ENCODE measurements around the gene PSME3IP1.

DNA sequence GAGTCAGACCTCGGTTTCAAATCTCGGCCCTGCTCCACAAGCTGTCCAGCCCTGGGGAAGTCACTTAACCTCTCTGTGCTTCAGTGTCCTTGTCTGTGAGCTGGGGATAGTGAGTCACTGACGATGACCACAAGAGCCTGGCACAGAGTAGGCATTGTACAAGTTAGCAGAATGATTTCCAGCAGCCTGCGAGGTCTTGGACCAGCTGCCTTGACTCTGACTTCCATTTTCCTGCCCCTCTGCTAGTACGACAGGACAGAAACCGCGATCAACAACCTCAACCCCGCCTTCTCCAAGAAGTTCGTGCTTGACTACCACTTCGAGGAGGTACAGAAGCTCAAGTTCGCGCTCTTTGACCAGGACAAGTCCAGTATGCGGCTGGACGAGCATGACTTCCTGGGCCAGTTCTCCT lies 72.8 kb downstream of the PSME3IP1 start:
- TF ChIP-seq, protein P1, sequence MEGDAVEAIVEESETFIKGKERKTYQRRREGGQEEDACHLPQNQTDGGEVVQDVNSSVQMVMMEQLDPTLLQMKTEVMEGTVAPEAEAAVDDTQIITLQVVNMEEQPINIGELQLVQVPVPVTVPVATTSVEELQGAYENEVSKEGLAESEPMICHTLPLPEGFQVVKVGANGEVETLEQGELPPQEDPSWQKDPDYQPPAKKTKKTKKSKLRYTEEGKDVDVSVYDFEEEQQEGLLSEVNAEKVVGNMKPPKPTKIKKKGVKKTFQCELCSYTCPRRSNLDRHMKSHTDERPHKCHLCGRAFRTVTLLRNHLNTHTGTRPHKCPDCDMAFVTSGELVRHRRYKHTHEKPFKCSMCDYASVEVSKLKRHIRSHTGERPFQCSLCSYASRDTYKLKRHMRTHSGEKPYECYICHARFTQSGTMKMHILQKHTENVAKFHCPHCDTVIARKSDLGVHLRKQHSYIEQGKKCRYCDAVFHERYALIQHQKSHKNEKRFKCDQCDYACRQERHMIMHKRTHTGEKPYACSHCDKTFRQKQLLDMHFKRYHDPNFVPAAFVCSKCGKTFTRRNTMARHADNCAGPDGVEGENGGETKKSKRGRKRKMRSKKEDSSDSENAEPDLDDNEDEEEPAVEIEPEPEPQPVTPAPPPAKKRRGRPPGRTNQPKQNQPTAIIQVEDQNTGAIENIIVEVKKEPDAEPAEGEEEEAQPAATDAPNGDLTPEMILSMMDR (IDR thresholded peaks at IDR 0.05) = no peak
- TF ChIP-seq POLR2A (IDR thresholded peaks at IDR 0.05) = no peak

Measured in adrenal gland (tissue), 5 donors.